NCI-H2227 (cell line): ENCODE data around the gene NOC4L.
A peak's percentile ranks its signal among the peaks of the same experiment; 100 is the strongest.
"Not testable (repeated sequence)": the region's sequence is repeated elsewhere in the genome, so short reads cannot be mapped to it uniquely, and the experiment has no call there.

ENCODE experiments used
- DNase-seq: peaks from one replicate; lab custom pipeline; 2025; ENCODE audit not compliant: unreplicated experiment; lab: John Stamatoyannopoulos, UW

The NOC4L gene

DNA sequence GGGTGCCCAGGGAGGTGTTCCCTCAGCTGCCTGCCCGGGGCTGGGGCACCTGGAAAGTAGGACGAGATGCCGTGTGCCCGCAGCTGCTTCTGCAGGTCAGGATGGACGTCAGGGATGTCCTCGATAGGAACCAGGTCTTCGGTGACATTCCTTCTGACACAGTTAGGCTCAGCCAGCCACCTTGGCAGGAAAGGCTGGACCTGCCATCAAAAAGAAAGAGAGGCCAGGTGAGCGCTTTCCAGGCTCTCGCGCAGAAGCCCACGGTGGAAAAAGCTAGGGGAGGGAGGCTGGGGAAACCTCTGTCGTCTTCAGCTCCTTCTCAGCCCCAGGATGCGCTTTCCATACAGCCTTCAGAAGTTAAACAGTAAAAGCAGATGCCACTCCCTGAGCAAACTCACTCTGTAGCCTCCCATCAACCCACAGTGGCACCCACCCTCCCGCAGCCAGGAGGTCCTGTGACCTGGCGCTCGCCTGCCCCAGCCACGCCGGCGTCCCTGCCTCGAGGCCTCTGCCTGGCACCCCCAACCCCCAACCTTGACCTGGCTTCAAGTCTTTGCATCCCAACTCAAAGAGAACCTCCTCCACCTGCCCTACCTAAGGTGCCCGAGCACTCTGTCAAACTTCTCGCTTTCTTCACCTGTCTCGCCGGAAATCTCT is 1.4 kb upstream of the NOC4L start:
- no peak for DNase-seq

DNA sequence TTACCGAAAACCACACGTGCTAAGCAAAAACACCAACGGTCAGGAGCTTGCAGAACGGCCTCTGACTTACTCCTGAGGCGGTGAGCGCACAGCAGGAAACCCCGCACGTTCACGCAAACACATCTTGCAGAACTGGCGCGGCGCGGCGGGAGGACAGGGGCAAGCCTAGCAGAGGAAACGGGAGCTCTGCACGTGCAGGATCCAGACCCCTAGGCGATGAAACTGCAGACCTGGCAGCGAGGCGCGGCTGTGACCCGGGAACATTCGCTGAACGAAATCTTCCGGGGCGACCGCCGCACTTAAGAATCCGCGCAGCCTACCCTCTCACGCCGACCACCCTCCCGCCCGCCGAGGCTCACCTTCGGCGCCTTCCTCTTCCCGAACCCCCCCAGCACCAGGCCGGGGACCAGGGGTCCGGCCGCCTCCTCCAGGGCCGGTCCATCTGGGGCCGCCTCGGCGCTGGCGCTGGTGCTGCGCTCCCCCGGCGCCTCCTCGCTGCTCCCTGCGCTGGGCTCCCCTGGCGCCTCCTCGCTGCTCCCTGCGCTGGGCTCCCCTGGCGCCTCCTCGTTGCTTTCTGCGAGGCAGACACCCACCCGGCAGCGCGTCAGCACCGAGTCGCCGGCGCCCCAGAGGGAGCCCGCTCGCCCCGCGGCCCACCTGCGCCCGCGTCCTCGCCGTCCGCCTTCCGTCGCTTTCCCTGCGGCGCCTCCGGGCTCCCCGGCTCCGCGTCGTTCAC is 753 bp upstream of the NOC4L start:
- DNase-seq, result no peak

DNA sequence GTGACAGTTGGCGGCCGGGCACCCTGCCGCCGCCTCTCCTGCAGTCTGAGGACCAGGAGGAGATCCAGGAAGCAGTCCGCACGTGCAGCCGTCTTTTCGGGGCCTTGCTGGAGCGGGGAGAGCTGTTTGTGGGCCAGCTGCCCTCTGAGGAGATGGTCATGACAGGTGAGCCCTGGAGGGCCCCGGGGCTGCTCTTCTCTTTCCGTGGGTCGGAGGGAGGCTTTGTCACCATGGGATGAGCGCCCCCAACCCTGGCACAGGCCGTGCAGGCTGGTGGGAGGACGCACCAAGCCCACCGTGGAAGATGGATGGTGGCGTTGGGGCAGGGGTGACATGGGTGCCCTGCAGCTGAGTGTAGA is 532 bp downstream of the NOC4L start:
- DNase-seq, result no peak

DNA sequence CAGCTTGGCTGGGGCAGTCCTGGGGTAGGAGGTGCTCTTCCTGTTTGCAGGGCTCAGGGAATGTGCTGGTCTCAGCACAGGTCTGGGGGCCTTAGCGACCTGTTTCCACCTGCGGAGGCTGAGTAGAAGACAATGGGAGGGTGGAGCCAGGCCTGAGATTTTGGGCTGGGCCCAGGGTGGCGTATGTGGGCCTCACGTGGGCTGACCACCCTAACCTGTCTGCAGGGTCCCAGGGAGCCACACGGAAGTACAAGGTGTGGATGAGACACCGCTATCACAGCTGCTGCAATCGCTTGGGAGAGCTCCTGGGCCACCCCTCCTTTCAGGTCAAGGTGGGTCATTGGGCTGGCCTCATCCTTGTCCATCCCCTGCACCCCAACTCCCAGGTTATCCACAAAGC is 1.1 kb downstream of the NOC4L start:
- DNase-seq, result no peak

DNA sequence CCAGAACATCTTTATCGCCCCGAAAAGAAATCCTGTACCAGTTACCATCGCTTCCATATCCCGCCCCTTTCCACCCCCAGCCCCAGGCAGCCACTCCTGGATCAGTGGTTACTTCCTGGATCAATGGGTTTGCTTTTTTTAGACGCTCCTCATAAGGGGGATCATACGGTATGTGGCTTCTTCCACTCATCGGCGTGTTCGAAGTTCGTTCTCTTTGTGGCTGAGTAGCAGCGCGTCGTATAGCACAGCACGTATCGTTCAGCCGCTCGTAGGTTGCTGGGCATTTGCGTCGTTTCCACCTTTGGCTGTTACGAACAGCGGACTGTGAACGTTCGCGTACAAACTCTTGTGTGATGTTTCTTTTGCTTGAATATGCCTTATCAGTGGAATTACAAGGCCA is 1.8 kb downstream of the NOC4L start:
- DNase-seq, result no peak

DNA sequence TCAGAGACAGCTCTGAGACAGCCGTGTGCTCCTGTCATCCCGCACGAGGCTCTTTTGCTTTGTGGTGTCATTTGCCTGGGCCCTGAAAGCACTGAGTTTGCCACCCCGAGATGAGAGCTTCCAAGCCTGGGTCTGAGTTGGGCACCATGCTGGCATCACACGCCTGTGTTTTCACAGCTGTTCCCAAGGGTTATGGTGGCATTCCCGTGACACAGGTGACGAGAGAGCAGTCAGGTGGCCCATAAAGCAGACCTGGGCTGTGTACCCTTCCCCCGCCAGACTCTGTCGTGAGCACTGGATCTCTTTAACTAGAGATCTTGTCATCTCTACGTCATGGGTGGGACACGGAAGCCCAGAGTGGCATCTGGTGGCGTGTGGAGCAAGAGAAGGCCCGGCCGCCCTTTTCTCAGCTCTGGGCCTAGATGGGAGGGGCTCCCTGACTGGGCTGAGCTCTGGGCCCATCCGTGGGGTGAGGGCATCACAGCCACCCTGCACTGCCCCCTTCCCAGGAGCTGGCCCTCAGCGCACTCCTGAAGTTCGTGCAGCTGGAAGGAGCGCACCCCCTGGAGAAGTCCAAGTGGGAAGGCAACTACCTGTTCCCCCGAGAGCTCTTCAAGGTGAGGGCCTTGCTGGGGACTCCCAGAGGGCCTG is 2.6 kb downstream of the NOC4L start:
- DNase-seq, result no peak

DNA sequence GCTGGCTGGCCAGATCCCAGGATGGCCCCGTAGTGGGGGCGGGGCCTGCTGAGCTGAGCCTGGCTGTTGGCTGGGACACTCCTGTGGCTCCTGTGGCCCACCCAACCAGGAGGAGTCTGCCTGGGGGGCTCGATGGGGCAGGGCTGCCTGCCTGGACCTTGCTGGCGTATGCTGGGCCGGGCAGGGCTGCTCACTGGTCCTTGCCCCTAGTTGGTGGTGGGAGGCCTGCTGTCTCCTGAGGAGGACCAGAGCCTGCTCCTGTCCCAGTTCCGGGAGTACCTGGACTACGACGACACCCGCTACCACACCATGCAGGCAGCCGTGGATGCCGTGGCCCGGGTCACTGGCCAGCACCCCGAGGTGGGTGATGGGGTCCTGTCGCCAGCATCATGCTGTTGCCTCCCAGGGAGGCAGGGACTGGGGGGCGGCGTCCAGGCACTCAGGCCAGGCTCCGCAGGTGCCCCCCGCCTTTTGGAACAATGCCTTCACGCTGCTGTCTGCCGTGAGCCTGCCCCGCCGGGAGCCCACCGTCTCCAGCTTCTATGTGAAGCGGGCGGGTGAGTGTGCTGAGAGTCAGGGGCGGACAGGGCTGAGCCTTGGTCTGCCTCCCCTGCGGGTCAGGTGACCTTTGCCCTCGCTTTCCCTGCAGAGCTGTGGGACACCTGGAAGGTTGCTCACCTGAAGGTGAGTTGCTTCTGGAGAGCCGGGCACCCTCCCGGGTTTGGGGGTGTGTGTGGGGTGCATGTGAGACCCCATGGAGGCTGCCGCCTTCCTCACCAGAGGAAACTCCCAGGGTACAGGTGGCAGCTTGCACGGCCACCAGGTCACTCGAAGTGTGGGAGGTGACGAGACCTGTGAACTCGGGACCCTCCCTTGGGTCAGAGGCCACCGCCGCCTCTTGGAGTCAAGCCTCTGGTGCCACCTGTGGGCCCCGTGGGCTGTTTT is 3.4 kb downstream of the NOC4L start:
- DNase-seq, result no peak

DNA sequence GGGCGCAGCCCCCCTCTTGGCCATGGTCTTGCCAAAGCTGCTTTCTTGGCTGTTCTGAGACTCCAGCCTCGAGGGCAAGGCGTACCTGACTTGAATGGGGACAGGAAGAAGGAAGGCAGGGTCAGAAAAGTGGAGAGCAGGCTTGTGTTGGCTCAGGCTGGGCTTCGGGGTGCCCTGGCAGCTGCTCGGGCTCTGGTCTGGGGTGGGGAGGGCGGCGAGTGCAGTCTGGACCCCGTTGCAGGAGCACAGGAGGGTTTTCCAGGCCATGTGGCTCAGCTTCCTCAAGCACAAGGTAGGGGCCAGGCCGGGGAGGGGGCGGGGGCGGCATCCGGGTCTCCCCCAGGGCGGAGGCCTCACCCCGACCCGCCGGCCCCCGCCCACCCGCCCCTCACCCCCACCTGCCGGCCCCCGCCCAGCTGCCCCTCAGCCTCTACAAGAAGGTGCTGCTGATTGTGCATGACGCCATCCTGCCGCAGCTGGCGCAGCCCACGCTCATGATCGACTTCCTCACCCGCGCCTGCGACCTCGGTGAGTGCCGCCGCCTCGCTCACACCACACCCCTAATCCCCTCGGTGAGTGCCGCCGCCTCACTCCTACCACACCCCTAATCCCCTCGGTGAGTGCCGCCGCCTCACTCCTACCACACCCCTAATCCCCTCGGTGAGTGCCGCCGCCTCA is 4.2 kb downstream of the NOC4L start:
- no peak for DNase-seq

DNA sequence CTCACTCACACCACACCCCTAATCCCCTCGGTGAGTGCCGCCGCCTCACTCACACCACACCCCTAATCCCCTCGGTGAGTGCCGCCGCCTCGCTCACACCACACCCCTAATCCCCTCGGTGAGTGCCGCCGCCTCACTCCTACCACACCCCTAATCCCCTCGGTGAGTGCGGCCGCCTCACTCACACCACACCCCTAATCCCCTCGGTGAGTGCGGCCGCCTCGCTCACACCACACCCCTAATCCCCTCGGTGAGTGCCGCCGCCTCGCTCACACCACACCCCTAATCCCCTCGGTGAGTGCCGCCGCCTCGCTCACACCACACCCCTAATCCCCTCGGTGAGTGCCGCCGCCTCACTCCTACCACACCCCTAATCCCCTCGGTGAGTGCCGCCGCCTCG is 5.3 kb downstream of the NOC4L start:
- not testable (repeated sequence) for DNase-seq

DNA sequence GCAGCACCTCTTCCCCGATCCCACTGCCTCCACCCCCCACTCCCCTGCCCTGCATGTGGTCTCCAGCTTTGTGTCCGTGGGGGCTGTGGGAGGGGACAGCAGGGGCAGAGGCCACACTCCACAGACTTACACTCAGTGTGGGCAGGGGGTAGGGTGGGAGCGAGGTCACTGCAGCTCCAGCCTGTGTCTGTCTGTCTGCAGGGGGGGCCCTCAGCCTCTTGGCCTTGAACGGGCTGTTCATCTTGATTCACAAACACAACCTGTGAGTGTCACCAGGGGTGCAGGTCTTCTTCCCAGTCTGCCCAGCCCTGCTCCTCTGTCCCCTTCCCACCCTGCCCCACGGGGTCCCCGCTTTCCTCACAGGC is 6.5 kb downstream of the NOC4L start:
- DNase-seq, result no peak

DNA sequence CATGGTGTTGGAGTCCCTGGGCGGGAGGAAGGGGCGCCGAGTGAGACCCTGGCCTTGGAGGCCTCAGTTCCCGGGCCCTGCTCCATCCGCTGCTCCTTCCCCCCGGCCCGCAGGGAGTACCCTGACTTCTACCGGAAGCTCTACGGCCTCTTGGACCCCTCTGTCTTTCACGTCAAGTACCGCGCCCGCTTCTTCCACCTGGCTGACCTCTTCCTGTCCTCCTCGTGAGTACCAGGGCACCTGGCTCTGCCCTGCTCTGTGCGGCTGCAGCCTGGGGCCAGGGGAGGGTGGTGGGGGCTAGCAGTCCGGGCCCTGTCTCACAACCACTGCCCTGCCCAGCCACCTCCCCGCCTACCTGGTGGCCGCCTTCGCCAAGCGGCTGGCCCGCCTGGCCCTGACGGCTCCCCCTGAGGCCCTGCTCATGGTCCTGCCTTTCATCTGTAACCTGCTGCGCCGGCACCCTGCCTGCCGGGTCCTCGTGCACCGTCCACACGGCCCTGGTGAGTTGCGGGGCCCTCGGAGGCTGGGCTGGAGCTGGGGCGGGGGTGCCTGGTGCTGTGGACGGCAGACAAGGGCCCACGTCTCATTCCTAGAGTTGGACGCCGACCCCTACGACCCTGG is 7.0 kb downstream of the NOC4L start:
- DNase-seq, result no peak

DNA sequence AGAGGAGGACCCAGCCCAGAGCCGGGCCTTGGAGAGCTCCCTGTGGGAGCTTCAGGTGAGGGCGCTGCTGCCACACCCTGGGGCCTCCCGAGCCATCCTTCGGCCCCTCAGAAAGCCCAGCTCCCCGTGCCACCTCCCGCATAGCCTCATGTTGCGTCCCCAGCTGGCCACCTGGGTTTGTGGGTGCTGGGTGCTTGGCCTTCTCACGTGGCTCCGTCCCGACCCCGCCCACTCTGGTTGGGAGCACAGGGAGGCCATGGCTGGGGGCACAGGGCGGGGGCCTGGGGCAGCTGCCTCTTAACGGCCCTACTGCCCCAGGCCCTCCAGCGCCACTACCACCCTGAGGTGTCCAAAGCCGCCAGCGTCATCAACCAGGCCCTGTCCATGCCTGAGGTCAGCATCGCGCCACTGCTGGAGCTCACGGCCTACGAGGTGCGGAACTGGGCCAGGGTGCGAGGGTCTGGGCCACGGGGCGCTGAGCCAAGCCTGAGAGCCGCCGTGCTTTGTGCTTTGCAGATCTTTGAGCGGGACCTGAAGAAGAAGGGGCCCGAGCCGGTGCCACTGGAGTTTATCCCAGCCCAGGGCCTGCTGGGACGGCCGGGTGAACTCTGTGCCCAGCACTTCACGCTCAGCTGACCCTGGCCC is 7.6 kb downstream of the NOC4L start:
- DNase-seq, result no peak

DNA sequence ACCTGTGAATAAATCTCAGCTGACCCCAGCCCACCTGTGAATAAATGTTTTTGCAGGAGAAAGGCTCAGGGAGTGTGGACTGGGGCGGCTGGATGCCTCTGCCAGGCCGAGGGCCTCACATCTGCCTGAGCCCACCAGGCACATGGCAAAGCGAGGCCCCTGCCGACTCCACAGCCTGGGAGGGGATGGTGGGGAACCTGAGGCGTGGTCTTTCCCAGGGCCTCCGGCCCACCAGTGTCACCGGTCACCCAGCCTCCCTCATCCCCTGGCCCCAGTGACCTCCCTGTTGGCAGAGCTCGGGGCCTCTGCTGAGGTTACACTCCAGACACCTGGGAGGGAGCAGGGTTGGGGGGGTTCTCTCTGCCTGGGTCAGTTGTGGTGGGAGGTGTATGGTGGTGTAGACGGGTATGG is 8.2 kb downstream of the NOC4L start:
- no peak for DNase-seq

DNA sequence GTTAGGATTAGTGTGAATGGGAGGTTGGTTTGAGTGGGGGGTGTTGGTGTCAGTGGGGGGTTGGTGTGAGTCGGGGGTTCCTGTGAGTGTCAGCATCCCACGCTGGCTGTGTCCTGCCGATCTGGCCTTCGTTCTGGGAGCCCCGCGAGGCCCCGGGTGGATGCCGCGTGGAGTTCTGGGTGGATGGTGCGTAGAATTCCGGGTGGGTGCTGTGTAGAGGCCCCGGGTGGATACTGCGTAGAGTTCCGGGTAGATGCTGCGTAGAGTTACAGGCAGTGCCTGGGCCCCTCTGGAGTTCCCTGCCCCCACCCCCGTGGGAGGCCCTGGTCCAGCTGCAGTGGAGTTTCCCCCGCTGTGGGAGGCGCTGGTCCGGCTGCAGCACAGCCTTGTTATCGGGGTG is 8.7 kb downstream of the NOC4L start:
- DNase-seq, result no peak

DNA sequence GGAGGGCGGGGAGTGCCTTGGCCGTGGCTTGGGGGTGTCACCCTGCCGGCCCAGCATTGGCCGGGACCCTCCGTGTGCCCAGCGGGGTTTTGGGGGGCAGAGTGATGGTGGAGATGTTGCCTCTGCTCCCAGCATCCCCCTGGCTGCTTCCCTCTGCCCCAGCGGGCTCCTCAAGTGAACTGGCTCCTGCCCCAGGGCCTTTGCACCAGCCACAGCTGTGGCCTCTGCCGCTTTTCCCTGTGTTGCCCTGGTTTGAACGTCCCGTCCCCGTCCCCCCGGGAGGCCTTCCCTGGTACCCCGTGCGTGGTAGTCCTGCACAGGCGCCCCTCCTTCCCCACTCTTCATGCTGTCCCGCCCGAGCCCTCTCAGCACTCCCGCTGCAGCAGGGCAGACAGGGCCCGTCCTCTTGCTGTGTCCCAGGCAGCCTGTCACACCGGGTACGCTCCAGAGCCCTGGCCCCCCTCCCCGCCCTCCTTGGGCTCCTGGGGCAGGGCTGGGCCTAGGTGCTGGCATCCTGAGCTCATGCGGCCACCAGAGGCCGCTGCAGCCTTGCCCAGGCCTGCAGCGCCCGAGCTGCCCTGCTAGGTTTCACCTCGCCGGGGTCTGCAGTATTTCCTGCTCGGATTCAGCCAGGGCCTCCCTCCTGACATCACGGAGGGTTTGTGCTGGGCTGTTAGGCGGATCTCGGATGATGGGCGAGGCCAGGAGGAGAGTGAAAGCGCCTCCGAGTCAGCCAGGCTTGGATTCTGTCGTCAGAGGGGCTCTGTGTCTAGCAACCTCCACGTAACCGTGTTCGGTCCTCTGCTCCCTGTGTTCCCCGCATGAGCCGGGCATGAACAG is 9.5 kb downstream of the NOC4L start:
- peak; percentile 94 for DNase-seq

DNA sequence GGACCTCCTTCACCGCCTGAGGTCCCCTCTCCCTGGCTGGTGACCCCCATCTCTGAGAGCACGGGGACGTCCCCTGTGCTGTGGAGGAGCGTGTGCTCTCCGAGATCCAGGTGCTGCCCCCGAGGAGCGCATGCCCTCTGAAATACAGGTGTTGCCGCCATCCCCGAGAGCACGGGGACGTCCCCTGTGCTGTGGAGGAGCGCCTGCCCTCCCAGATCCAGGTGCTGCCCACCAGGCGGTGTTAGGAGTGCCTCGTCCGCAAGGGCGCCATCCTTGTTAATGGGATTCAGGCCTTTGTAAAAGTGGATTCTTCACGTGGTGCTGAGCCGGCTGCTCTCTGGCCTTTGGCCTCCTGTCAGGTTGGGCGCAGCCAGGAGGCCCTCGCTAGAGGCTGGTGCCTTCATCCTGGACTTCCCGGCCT is 10.1 kb downstream of the NOC4L start:
- peak; percentile 44 for DNase-seq

DNA sequence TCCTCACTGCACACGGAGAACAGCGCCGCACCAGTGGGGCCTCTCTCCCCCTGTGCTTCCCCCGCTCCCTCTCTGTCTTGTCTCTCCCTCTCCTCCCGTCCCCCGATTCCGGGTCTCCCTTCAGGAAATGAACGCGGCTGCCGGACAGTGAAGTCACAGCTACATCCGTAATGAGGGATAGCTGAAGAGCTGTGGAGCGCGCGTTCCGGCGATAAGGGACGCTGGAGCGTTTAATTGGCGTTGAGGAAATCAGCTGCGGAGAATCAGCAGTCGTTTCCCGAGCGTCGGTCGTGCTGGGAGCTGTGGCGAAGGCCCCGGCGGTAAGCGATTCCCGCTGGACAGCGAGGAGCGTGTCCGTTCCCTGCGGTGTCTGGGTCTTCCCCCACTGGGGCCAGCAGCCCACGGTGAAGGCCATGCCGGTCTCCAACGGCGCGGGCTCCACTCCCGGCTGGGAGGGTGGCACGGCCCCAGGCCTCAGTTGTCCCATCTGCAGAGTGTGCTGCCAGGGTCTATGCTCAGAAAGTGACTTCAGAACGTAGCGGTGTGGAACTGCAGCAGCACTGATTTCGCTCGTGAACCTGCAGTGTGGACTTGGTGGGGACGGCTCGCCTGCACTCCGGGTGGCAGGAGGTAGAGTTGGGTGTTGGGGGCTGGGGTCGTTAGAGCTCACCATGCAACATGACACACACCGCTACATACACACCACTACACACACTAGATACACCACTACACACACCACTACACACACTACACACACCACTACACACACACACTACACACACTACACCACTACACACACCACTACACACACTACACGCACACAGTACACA is 10.9 kb downstream of the NOC4L start:
- DNase-seq, result peak; percentile 24
